ENCODE results near the gene NUDT22.

- peak; percentile 23 for TF ChIP-seq CTCF (conservative IDR thresholded peaks at IDR 0.05; ENCODE audit: low read length)
- TF ChIP-seq EZH2phosphoT487 (IDR thresholded peaks at IDR 0.05; ENCODE audit: borderline replicate concordance): no peak
These were observed 19.4 kb upstream of the NUDT22 start, which contains the start of gene FERMT3 for GRCh38 chr11:64206457-64207255.

Data from Loucy (cell line).